SW480 (cell line): ENCODE results near the gene RGL2.
"Not testable (repeated sequence)": the region's sequence is repeated elsewhere in the genome, so short reads cannot be mapped to it uniquely, and the experiment has no call there.

Experiments
- DNase-seq: peaks from one replicate; pipeline ENCODE4 v3.0.0-alpha.2; 2016; ENCODE audit warnings: low spot score

The RGL2 gene

GRCh38 chr6:33273924-33274902 lies 24.5 kb downstream of the RGL2 start:
- no peak for DNase-seq

- DNase-seq: no peak
Measured at GRCh38 chr6:33273129-33273923, 25.4 kb downstream of the RGL2 start.

GRCh38 chr6:33272275-33273128 lies 26.2 kb downstream of the RGL2 start:
- DNase-seq: no peak

GRCh38 chr6:33271468-33272274 lies 27.1 kb downstream of the RGL2 start, which contains the start of the genes RPS18 and VPS52:
RPS18 (plus strand) TSS chr6:33272075; CDS start chr6:33272120, 45 bp downstream.
VPS52 (minus strand) TSS chr6:33271876; CDS start chr6:33271675, 201 bp downstream.
- peak; percentile 97 for DNase-seq

- DNase-seq: no peak
Measured at GRCh38 chr6:33271117-33271467, 27.6 kb downstream of the RGL2 start.

GRCh38 chr6:33264015-33264414 lies 34.7 kb downstream of the RGL2 start:
- DNase-seq: no peak

- not testable (repeated sequence) for DNase-seq
Measured at GRCh38 chr6:33262490-33262889, 36.3 kb downstream of the RGL2 start.

- DNase-seq: no peak
Measured at GRCh38 chr6:33259032-33259431, 39.7 kb downstream of the RGL2 start.

GRCh38 chr6:33254591-33254990 lies 44.2 kb downstream of the RGL2 start:
- DNase-seq: no peak

GRCh38 chr6:33252759-33253158 lies 46.0 kb downstream of the RGL2 start:
- DNase-seq: no peak

- DNase-seq: no peak
Measured at GRCh38 chr6:33251395-33252012, 47.2 kb downstream of the RGL2 start.

GRCh38 chr6:33250731-33251130 lies 48.0 kb downstream of the RGL2 start:
- DNase-seq: no peak

GRCh38 chr6:33249732-33250630 lies 48.8 kb downstream of the RGL2 start:
- no peak for DNase-seq

- DNase-seq: peak; percentile 97
Measured at GRCh38 chr6:33248932-33249731, 49.6 kb downstream of the RGL2 start.

GRCh38 chr6:33248643-33248931 lies 50.2 kb downstream of the RGL2 start:
- DNase-seq: peak; percentile 57

GRCh38 chr6:33247977-33248642 lies 50.6 kb downstream of the RGL2 start:
- DNase-seq: peak; percentile 70

GRCh38 chr6:33243476-33243875 lies 55.3 kb downstream of the RGL2 start:
- no peak for DNase-seq

- DNase-seq: no peak
Measured at GRCh38 chr6:33241968-33242367, 56.8 kb downstream of the RGL2 start.
